DND-41 (cell line): ENCODE results near the gene MIPOL1.

ENCODE experiments used
- EZH2 ChIP-seq: IDR thresholded peaks from 3 replicates; pipeline ENCODE4 v1.6.1; 2012; ENCODE audit warnings: borderline replicate concordance, low read depth, mild to moderate bottlenecking, moderate library complexity, low read length, inconsistent platforms; ENCODE audit not compliant: severe bottlenecking
- TF ChIP-seq, protein P1 (sequence below): IDR thresholded peaks from 2 replicates; pipeline ENCODE4 v1.5.1; 2012; ENCODE audit warnings: borderline replicate concordance, low read length, moderate library complexity, mild to moderate bottlenecking; ENCODE audit not compliant: poor library complexity, severe bottlenecking; ENCODE audit errors: extremely low read depth

DNA sequence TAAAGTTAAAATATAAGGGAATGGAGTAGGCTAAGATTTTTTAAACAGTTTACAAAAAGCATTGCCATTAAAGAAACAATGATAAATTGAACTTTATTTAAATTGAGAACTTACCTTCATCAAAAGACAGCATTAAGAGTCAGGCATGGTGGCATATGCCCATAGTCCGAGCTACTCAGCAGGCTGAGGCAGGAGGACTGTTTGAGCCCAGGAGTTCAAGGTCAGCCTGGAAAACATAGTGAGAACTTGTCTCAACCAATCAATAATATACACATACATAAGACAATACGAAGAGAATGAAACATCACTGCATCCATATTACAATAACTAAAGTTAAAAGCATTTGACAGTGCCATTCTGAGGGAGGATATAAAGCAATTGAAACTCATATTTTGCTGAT lies 299.7 kb downstream of the MIPOL1 start:
- TF ChIP-seq EZH2, result no peak
- TF ChIP-seq, protein P1, sequence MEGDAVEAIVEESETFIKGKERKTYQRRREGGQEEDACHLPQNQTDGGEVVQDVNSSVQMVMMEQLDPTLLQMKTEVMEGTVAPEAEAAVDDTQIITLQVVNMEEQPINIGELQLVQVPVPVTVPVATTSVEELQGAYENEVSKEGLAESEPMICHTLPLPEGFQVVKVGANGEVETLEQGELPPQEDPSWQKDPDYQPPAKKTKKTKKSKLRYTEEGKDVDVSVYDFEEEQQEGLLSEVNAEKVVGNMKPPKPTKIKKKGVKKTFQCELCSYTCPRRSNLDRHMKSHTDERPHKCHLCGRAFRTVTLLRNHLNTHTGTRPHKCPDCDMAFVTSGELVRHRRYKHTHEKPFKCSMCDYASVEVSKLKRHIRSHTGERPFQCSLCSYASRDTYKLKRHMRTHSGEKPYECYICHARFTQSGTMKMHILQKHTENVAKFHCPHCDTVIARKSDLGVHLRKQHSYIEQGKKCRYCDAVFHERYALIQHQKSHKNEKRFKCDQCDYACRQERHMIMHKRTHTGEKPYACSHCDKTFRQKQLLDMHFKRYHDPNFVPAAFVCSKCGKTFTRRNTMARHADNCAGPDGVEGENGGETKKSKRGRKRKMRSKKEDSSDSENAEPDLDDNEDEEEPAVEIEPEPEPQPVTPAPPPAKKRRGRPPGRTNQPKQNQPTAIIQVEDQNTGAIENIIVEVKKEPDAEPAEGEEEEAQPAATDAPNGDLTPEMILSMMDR, result no peak
